Measurements from ENCODE around the gene OR5K2.

Gene OR5K2

GRCh38 chr3:98525494-98525893 is 28.0 kb downstream of the OR5K2 start:
- no peak for DNase-seq

GRCh38 chr3:98528474-98529346 is 31.2 kb downstream of the OR5K2 start:
- no peak for DNase-seq

GRCh38 chr3:98529856-98530459 is 32.5 kb downstream of the OR5K2 start:
- no peak for DNase-seq

GRCh38 chr3:98530676-98531075 is 33.2 kb downstream of the OR5K2 start:
- DNase-seq, result no peak

GRCh38 chr3:98531622-98532274 is 34.3 kb downstream of the OR5K2 start, which contains the start of gene GPR15:
Gene GPR15, plus strand, starts transcription at chr3:98531978. Its CDS starts 56 bp downstream, at chr3:98532034.
- DNase-seq, result no peak

- no peak for DNase-seq
Observed at GRCh38 chr3:98532275-98532637, 34.8 kb downstream of the OR5K2 start.

GRCh38 chr3:98532709-98533571 is 35.5 kb downstream of the OR5K2 start:
- DNase-seq, result peak; percentile 12

- DNase-seq, result no peak
Observed at GRCh38 chr3:98534168-98534567, 36.7 kb downstream of the OR5K2 start.

GRCh38 chr3:98534734-98535133 is 37.3 kb downstream of the OR5K2 start:
- no peak for DNase-seq

GRCh38 chr3:98536456-98537017 is 39.1 kb downstream of the OR5K2 start:
- DNase-seq, result no peak

GRCh38 chr3:98540346-98540745 is 42.9 kb downstream of the OR5K2 start:
- DNase-seq, result no peak

GRCh38 chr3:98541695-98542094 is 44.2 kb downstream of the OR5K2 start:
- DNase-seq, result no peak

- no peak for DNase-seq
Observed at GRCh38 chr3:98542623-98543022, 45.1 kb downstream of the OR5K2 start.

GRCh38 chr3:98545940-98546339 is 48.5 kb downstream of the OR5K2 start:
- no peak for DNase-seq
